ENCODE measurements around the gene REEP1. TPM values are rescaled to one million over a fixed set of nuclear protein-coding genes. Genes with fewer than 3 reads are reported as not detected.

REEP1 gene, protein sequence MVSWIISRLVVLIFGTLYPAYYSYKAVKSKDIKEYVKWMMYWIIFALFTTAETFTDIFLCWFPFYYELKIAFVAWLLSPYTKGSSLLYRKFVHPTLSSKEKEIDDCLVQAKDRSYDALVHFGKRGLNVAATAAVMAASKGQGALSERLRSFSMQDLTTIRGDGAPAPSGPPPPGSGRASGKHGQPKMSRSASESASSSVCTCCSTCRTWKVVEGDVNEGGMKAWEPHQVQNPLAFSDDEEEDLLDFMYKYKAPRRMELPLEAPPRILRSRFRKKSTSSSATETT
- polyA plus RNA-seq (2013, experiment 1 of 2): 0.69 TPM
- 0.77 TPM for polyA plus RNA-seq (2013, experiment 2 of 2)

GRCh38 chr2:86337244-86337835 is at the start of gene REEP1:
REEP1 (minus strand) TSS chr2:86337626; CDS start chr2:86337510, 116 bp downstream.
- Histone ChIP-seq H3K9ac (ENCODE audit: low read length) (peak within 1 kb of the TSS; percentile 19), H3K23ac (ENCODE audit: low read length) (no peak within 1 kb of the TSS), H4K5ac (ENCODE audit: low read length) (no peak within 1 kb of the TSS), H3K27ac (ENCODE audit: low read depth, low read length) (no peak within 1 kb of the TSS), H3K4me1 (ENCODE audit: control insufficient read depth, low read depth, low read length) (no peaks in the 10 kb centered on the region), H3K56ac (ENCODE audit: low read length) (peak within 1 kb of the TSS; percentile 56), H3K79me1 (ENCODE audit: low read length) (no peaks in the 10 kb centered on the region), H2BK15ac (replicated peaks; ENCODE audit: low read depth) (no peak within 1 kb of the TSS), H4K8ac (ENCODE audit: low read depth, low read length) (no peak within 1 kb of the TSS), H2AK5ac (ENCODE audit: low read length) (no peak within 1 kb of the TSS), H3K27me3 (ENCODE audit: insufficient read depth, low read length, poor library complexity) (peaks cover 28% of the 10 kb centered on the region), H2BK5ac (ENCODE audit: low read length) (no peak within 1 kb of the TSS), H3K18ac (ENCODE audit: low read length) (peak within 1 kb of the TSS; percentile 47), H3K79me2 (ENCODE audit: control insufficient read depth, insufficient read depth, low read length) (no peaks in the 10 kb centered on the region), H3K36me3 (ENCODE audit: control insufficient read depth, insufficient read depth, low read length) (no peaks in the 10 kb centered on the region), H3K4ac (ENCODE audit: low read depth, low read length) (no peak within 1 kb of the TSS), H2BK120ac (ENCODE audit: low read depth, low read length) (no peak within 1 kb of the TSS), H3K4me3 (ENCODE audit: low read length) (no peak within 1 kb of the TSS), H3K4me2 (ENCODE audit: low read length) (peak within 1 kb of the TSS; percentile 62)
- peak; percentile 23 for DNase-seq
- WGBS (ENCODE audit: extremely low coverage, insufficient coverage, low lambda C conversion rate): no CpG with 5 or more reads among the region's 87 CpGs

DNA sequence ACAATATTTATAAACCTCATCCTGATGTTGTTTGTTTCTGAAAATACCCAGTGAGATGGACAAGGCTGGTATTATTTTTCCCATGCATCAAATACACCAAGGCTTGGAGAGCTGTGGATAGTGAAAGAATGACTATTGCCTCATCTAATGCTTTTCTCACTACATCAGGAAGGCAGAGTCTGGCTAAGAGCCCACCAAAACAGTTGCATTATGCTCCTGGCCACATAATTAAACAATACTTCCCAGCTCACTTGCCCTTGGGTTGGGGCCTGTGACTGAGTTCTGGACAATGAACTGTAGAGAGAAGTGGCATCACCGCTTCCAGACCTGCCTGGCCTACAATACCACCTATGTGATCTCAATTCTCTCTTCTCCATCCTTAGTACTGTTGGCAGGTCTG is 46.4 kb upstream of the REEP1 start:
- H3K4me2 ChIP-seq (ENCODE audit: low read length): no peak overlapping the region
- no peak overlapping the region for H4K5ac ChIP-seq (ENCODE audit: low read length)
- no peaks in the 10 kb centered on the region for H3K36me3 ChIP-seq (ENCODE audit: control insufficient read depth, insufficient read depth, low read length)
- DNase-seq: no peak
- no peaks in the 10 kb centered on the region for H3K4me1 ChIP-seq (ENCODE audit: control insufficient read depth, low read depth, low read length)
- H3K4ac ChIP-seq (ENCODE audit: low read depth, low read length): peak overlapping the region; percentile 28
- H2BK5ac ChIP-seq (ENCODE audit: low read length): no peak overlapping the region
- no peak overlapping the region for H4K8ac ChIP-seq (ENCODE audit: low read depth, low read length)
- H3K79me2 ChIP-seq (ENCODE audit: control insufficient read depth, insufficient read depth, low read length): no peaks in the 10 kb centered on the region
- no peak overlapping the region for H3K23ac ChIP-seq (ENCODE audit: low read length)
- H3K27ac ChIP-seq (ENCODE audit: low read depth, low read length): no peak overlapping the region
- H3K4me3 ChIP-seq (ENCODE audit: low read length): no peak overlapping the region
- WGBS (ENCODE audit: extremely low coverage, insufficient coverage, low lambda C conversion rate): no CpG with 5 or more reads among the region's 1 CpG
- H3K56ac ChIP-seq (ENCODE audit: low read length): no peak overlapping the region
- H3K9ac ChIP-seq (ENCODE audit: low read length): no peak overlapping the region
- H3K79me1 ChIP-seq (ENCODE audit: low read length): no peaks in the 10 kb centered on the region
- H2BK15ac ChIP-seq (replicated peaks; ENCODE audit: low read depth): no peak overlapping the region
- H3K27me3 ChIP-seq (ENCODE audit: insufficient read depth, low read length, poor library complexity): no peaks in the 10 kb centered on the region
- no peak overlapping the region for H2AK5ac ChIP-seq (ENCODE audit: low read length)
- no peak overlapping the region for H3K18ac ChIP-seq (ENCODE audit: low read length)
- H2BK120ac ChIP-seq (ENCODE audit: low read depth, low read length): no peak overlapping the region

DNA sequence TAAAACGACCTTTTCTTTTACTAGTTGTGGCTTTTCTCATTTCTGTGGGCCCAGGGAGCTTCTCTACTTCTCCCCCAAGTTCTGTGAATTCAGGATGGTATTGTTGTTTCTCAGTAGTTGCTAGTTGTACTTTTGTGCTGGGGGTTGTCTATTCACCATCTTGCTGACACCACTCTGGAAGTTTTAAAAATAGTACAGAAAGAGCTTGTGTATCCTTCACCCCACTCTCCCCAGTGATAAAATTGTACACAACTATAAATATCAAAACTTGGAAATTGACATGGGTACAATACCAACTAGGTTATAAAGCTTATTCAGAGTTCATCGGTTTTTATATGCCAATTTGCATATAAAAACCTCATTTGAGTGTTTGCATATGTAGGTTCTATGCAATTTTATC is 45.3 kb upstream of the REEP1 start:
- no CpG with 5 or more reads among the region's 2 CpGs for WGBS (ENCODE audit: extremely low coverage, insufficient coverage, low lambda C conversion rate)
- no peak overlapping the region for H2AK5ac ChIP-seq (ENCODE audit: low read length)
- no peak overlapping the region for H3K4me3 ChIP-seq (ENCODE audit: low read length)
- no peak overlapping the region for H4K8ac ChIP-seq (ENCODE audit: low read depth, low read length)
- no peak overlapping the region for H3K18ac ChIP-seq (ENCODE audit: low read length)
- no peak overlapping the region for H2BK5ac ChIP-seq (ENCODE audit: low read length)
- H4K5ac ChIP-seq (ENCODE audit: low read length): no peak overlapping the region
- H3K27ac ChIP-seq (ENCODE audit: low read depth, low read length): no peak overlapping the region
- no peak overlapping the region for H3K56ac ChIP-seq (ENCODE audit: low read length)
- no peaks in the 10 kb centered on the region for H3K79me2 ChIP-seq (ENCODE audit: control insufficient read depth, insufficient read depth, low read length)
- no peaks in the 10 kb centered on the region for H3K79me1 ChIP-seq (ENCODE audit: low read length)
- H2BK15ac ChIP-seq (replicated peaks; ENCODE audit: low read depth): no peak overlapping the region
- H3K27me3 ChIP-seq (ENCODE audit: insufficient read depth, low read length, poor library complexity): no peaks in the 10 kb centered on the region
- H3K23ac ChIP-seq (ENCODE audit: low read length): no peak overlapping the region
- H3K4me1 ChIP-seq (ENCODE audit: control insufficient read depth, low read depth, low read length): no peaks in the 10 kb centered on the region
- no peak for DNase-seq
- no peak overlapping the region for H3K9ac ChIP-seq (ENCODE audit: low read length)
- no peak overlapping the region for H3K4me2 ChIP-seq (ENCODE audit: low read length)
- H3K36me3 ChIP-seq (ENCODE audit: control insufficient read depth, insufficient read depth, low read length): no peaks in the 10 kb centered on the region
- no peak overlapping the region for H3K4ac ChIP-seq (ENCODE audit: low read depth, low read length)
- H2BK120ac ChIP-seq (ENCODE audit: low read depth, low read length): no peak overlapping the region

DNA sequence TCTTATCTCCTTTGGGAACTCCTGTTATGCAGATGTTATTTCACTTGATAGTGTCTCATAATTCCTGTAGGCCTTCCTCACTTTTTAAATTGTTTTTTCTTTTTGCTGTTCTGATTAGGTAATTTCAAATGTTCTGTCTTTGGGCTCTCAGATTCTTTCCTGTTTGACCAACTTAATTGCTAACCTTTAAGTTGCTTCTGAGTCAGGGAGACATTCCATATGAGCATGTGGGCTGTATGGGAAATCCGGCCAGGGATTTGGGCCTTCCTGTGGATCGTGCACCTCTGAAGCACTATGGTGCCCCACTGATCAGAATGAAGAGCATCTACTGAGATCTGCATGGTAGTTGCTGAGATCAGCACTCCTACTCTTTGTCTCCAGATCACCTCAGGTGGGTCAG is 44.7 kb upstream of the REEP1 start:
- Histone ChIP-seq H2AK5ac (ENCODE audit: low read length) (no peak overlapping the region), H2BK120ac (ENCODE audit: low read depth, low read length) (no peak overlapping the region), H3K27ac (ENCODE audit: low read depth, low read length) (no peak overlapping the region), H3K36me3 (ENCODE audit: control insufficient read depth, insufficient read depth, low read length) (no peaks in the 10 kb centered on the region), H3K56ac (ENCODE audit: low read length) (no peak overlapping the region), H2BK5ac (ENCODE audit: low read length) (no peak overlapping the region), H3K18ac (ENCODE audit: low read length) (no peak overlapping the region), H3K23ac (ENCODE audit: low read length) (no peak overlapping the region), H3K27me3 (ENCODE audit: insufficient read depth, low read length, poor library complexity) (no peaks in the 10 kb centered on the region), H4K8ac (ENCODE audit: low read depth, low read length) (no peak overlapping the region), H3K4ac (ENCODE audit: low read depth, low read length) (no peak overlapping the region), H3K79me2 (ENCODE audit: control insufficient read depth, insufficient read depth, low read length) (no peaks in the 10 kb centered on the region), H3K9ac (ENCODE audit: low read length) (no peak overlapping the region), H4K5ac (ENCODE audit: low read length) (no peak overlapping the region), H2BK15ac (replicated peaks; ENCODE audit: low read depth) (no peak overlapping the region), H3K4me3 (ENCODE audit: low read length) (no peak overlapping the region), H3K79me1 (ENCODE audit: low read length) (no peaks in the 10 kb centered on the region), H3K4me2 (ENCODE audit: low read length) (no peak overlapping the region), H3K4me1 (ENCODE audit: control insufficient read depth, low read depth, low read length) (no peaks in the 10 kb centered on the region)
- WGBS (ENCODE audit: extremely low coverage, insufficient coverage, low lambda C conversion rate): no CpG with 5 or more reads among the region's 2 CpGs
- DNase-seq: no peak

DNA sequence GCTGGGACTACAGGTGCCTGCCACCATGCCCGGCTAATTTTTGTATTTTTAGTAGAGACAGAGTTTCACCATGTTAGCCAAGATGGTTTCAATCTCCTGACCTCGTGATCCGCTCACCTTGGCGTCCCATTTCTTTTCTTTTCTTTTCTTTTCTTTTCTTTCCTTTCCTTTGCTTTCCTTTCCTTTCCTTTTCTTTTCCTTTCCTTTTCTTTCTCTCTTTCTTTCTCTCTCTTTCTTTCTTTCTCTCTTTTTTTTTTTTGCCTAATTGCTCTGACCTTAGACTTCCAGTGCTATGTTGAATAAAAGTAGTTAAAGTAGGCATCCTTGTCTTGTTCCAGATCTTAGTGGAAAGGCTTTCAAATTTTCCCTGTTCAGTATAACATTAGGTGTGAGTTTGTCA is 41.0 kb upstream of the REEP1 start:
- Histone ChIP-seq H2BK5ac (ENCODE audit: low read length) (no peak overlapping the region), H4K8ac (ENCODE audit: low read depth, low read length) (no peak overlapping the region), H3K27ac (ENCODE audit: low read depth, low read length) (no peak overlapping the region), H3K23ac (ENCODE audit: low read length) (no peak overlapping the region), H3K18ac (ENCODE audit: low read length) (no peak overlapping the region), H3K9ac (ENCODE audit: low read length) (no peak overlapping the region), H3K79me2 (ENCODE audit: control insufficient read depth, insufficient read depth, low read length) (no peaks in the 10 kb centered on the region), H3K36me3 (ENCODE audit: control insufficient read depth, insufficient read depth, low read length) (no peaks in the 10 kb centered on the region), H3K4me3 (ENCODE audit: low read length) (no peak overlapping the region), H4K5ac (ENCODE audit: low read length) (no peak overlapping the region), H3K4me1 (ENCODE audit: control insufficient read depth, low read depth, low read length) (no peaks in the 10 kb centered on the region), H2AK5ac (ENCODE audit: low read length) (no peak overlapping the region), H3K27me3 (ENCODE audit: insufficient read depth, low read length, poor library complexity) (no peaks in the 10 kb centered on the region), H3K56ac (ENCODE audit: low read length) (no peak overlapping the region), H2BK120ac (ENCODE audit: low read depth, low read length) (no peak overlapping the region), H3K4ac (ENCODE audit: low read depth, low read length) (no peak overlapping the region), H3K79me1 (ENCODE audit: low read length) (no peaks in the 10 kb centered on the region), H2BK15ac (replicated peaks; ENCODE audit: low read depth) (no peak overlapping the region), H3K4me2 (ENCODE audit: low read length) (no peak overlapping the region)
- WGBS (ENCODE audit: extremely low coverage, insufficient coverage, low lambda C conversion rate): no CpG with 5 or more reads among the region's 4 CpGs
- no peak for DNase-seq

All from mesendoderm (in vitro differentiated cells).